Gastrocnemius medialis (tissue), 4 donors: ENCODE measurements around the gene CHCHD3.
"Not testable (repeated sequence)": the region's sequence is repeated elsewhere in the genome, so short reads cannot be mapped to it uniquely, and the experiment has no call there.

ENCODE experiments used
- POLR2A ChIP-seq, 2 donors: fragments of 450-650 bp; IDR thresholded peaks; one replicate each; pipeline ENCODE4 v1.6.1; 2017; ENCODE audit warnings: antibody characterized with exemption in 2 of 2, mild to moderate bottlenecking in 2 of 2, moderate library complexity in 2 of 2
- TF ChIP-seq, protein P1 (sequence below), 5 experiments: fragments of 450-650 bp in 3 of 5; fragments of 200-600 bp in 2 of 5; sonication (generic) in 2 of 5; IDR thresholded peaks in 4 of 5; conservative IDR thresholded peaks in 1 of 5; 1 replicate in 4 of 5; 2 replicates in 1 of 5; pipeline ENCODE4 v1.5.1; 2016 to 2019; ENCODE audit warnings: antibody characterized with exemption in 5 of 5, mild to moderate bottlenecking in 3 of 5, moderate library complexity in 3 of 5

DNA sequence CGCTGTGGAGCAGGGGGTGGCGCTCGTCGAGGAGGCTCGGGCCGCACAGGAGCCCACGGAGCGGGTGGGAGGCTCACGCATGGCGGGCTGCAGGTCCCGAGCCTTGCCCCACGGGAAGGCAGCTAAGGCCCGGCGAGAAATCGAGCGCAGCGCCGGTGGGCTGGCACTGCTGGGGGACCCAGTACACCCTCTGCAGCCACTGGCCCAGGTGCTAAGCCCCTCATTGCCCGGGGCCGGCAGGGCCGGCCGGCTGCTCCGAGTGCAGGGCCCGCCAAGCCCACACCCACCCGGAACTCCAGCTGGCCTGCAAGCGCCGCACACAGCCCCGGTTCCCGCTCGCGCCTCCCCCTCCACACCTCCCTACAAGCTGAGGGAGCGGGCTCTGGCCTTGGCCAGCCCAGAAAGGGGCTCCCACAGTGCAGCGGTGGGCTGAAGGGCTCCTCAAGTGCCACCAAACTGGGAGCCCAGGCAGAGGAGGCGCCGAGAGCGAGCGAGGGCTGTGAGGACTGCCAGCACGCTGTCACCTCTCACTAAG lies 183.2 kb downstream of the CHCHD3 start:
- TF ChIP-seq, protein P1, sequence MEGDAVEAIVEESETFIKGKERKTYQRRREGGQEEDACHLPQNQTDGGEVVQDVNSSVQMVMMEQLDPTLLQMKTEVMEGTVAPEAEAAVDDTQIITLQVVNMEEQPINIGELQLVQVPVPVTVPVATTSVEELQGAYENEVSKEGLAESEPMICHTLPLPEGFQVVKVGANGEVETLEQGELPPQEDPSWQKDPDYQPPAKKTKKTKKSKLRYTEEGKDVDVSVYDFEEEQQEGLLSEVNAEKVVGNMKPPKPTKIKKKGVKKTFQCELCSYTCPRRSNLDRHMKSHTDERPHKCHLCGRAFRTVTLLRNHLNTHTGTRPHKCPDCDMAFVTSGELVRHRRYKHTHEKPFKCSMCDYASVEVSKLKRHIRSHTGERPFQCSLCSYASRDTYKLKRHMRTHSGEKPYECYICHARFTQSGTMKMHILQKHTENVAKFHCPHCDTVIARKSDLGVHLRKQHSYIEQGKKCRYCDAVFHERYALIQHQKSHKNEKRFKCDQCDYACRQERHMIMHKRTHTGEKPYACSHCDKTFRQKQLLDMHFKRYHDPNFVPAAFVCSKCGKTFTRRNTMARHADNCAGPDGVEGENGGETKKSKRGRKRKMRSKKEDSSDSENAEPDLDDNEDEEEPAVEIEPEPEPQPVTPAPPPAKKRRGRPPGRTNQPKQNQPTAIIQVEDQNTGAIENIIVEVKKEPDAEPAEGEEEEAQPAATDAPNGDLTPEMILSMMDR (IDR thresholded peaks at IDR 0.05 in 4 of 5, conservative IDR thresholded peaks at IDR 0.05 in 1 of 5), result not testable (repeated sequence)
- not testable (repeated sequence) for TF ChIP-seq POLR2A (IDR thresholded peaks at IDR 0.05)
